SK-N-SH treated with all-trans-retinoic acid at 6 μM for 48 hours (cell line): ENCODE measurements around the gene SPTB.

Source experiments
- ATAC-seq: fragments of 200-7000 bp; cut with Tn5 transposase; 3 replicates; pipeline ENCODE4 v1.9.1; 2020; ENCODE audit warnings: mild to moderate bottlenecking, moderate library complexity
- ARNTL ChIP-seq: fragments of 450-650 bp; formaldehyde crosslinking; IDR thresholded peaks from 2 replicates; pipeline ENCODE4 v1.5.0; 2020; ENCODE audit warnings: low read depth, mild to moderate bottlenecking, moderate library complexity, borderline replicate concordance
- BACH2 ChIP-seq: fragments of 250-450 bp; sonication (Bioruptor Pico); IDR thresholded peaks from 2 replicates; pipeline ENCODE4 v1.9.0; 2021; ENCODE audit warnings: mild to moderate bottlenecking, borderline replicate concordance
- CREB5 ChIP-seq: fragments of 250-450 bp; sonication (Bioruptor Pico); IDR thresholded peaks from 2 replicates; pipeline ENCODE4 v1.5.1; 2020; ENCODE audit warnings: low read depth, mild to moderate bottlenecking, moderate library complexity
- CSDC2 ChIP-seq: fragments of 250-450 bp; sonication (Bioruptor Pico); IDR thresholded peaks from 2 replicates; pipeline ENCODE4 v1.5.0; 2020; ENCODE audit warnings: mild to moderate bottlenecking, moderate library complexity
- ESRRG ChIP-seq: fragments of 250-450 bp; sonication (Bioruptor Pico); IDR thresholded peaks from 2 replicates; pipeline ENCODE4 v1.6.1; 2021; ENCODE audit warnings: mild to moderate bottlenecking
- ISL1 ChIP-seq: fragments of 250-450 bp; sonication (Bioruptor Pico); IDR thresholded peaks from 2 replicates; pipeline ENCODE4 v2.1.2; 2022; ENCODE audit warnings: mild to moderate bottlenecking, moderate library complexity
- OSR1 ChIP-seq: fragments of 250-450 bp; sonication (Bioruptor Pico); IDR thresholded peaks from 2 replicates; pipeline ENCODE4 v1.8.0; 2022; ENCODE audit warnings: moderate library complexity, mild to moderate bottlenecking, inconsistent platforms
- PATZ1 ChIP-seq: fragments of 250-450 bp; sonication (Bioruptor Pico); IDR thresholded peaks from 2 replicates; pipeline ENCODE4 v1.8.0; 2020; ENCODE audit warnings: mild to moderate bottlenecking, moderate library complexity, borderline replicate concordance
- PPARA ChIP-seq: fragments of 250-450 bp; sonication (Bioruptor Pico); IDR thresholded peaks from 2 replicates; pipeline ENCODE4 v1.5.0; 2020; ENCODE audit warnings: mild to moderate bottlenecking, borderline replicate concordance
- RARB ChIP-seq: fragments of 250-450 bp; sonication (Bioruptor Pico); IDR thresholded peaks from 2 replicates; pipeline ENCODE4 v1.8.0; 2021; ENCODE audit warnings: mild to moderate bottlenecking, moderate library complexity
- SNAI2 ChIP-seq: fragments of 250-450 bp; sonication (Bioruptor Pico); IDR thresholded peaks from 2 replicates; pipeline ENCODE4 v1.5.0; 2020; ENCODE audit warnings: mild to moderate bottlenecking, moderate library complexity
- TOX ChIP-seq: fragments of 250-450 bp; sonication (Bioruptor Pico); IDR thresholded peaks from 2 replicates; pipeline ENCODE4 v1.8.0; 2021; ENCODE audit warnings: mild to moderate bottlenecking, moderate library complexity, borderline replicate concordance
- TSHZ2 ChIP-seq: fragments of 250-450 bp; sonication (Bioruptor Pico); IDR thresholded peaks from 2 replicates; pipeline ENCODE4 v1.5.0; 2020; ENCODE audit warnings: mild to moderate bottlenecking, moderate library complexity
- ZC3H10 ChIP-seq: fragments of 250-450 bp; sonication (Bioruptor Pico); IDR thresholded peaks from 2 replicates; pipeline ENCODE4 v1.5.1; 2021; ENCODE audit warnings: mild to moderate bottlenecking, moderate library complexity
- ZFP3 ChIP-seq: fragments of 250-450 bp; sonication (Bioruptor Pico); IDR thresholded peaks from 2 replicates; pipeline ENCODE4 v1.5.0; 2020; ENCODE audit warnings: mild to moderate bottlenecking, moderate library complexity
- ZFP30 ChIP-seq: fragments of 450-650 bp; formaldehyde crosslinking; IDR thresholded peaks from 2 replicates; pipeline ENCODE4 v1.5.0; 2022; ENCODE audit warnings: mild to moderate bottlenecking, moderate library complexity
- ZNF8 ChIP-seq: fragments of 450-650 bp; formaldehyde crosslinking; IDR thresholded peaks from 2 replicates; pipeline ENCODE4 v1.5.0; 2020; ENCODE audit warnings: mild to moderate bottlenecking, moderate library complexity
- TF ChIP-seq, protein P1 (sequence below): fragments of 250-450 bp; sonication (Bioruptor Pico); IDR thresholded peaks from 2 replicates; pipeline ENCODE4 v1.5.1; 2021; ENCODE audit warnings: mild to moderate bottlenecking, moderate library complexity
- TF ChIP-seq, protein P2 (sequence below): fragments of 250-450 bp; sonication (Bioruptor Pico); IDR thresholded peaks from 2 replicates; pipeline ENCODE4 v1.8.0; 2021; ENCODE audit warnings: low read depth, mild to moderate bottlenecking, moderate library complexity, borderline replicate concordance

Gene SPTB

DNA sequence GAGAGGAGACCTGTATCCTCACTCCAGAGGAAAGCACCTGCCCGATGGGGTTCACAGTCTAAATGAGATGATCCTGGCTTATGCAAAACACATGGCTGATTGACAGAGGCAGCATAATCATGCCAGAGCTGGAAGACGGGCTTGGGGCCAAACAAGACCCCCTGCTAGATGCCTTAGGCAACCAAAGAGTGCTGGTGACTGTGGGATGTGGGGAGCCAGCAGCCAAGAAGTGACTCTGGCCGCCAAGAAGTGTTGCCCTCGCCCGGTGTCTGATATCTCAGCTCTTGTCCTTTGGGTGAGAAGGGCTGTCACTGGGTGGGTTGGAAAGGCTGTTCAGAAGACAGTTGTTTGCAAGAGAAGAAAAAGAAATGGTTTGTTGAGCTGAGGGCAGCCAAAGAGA lies 118.8 kb downstream of the SPTB start (continued):
- TF ChIP-seq, protein P1, sequence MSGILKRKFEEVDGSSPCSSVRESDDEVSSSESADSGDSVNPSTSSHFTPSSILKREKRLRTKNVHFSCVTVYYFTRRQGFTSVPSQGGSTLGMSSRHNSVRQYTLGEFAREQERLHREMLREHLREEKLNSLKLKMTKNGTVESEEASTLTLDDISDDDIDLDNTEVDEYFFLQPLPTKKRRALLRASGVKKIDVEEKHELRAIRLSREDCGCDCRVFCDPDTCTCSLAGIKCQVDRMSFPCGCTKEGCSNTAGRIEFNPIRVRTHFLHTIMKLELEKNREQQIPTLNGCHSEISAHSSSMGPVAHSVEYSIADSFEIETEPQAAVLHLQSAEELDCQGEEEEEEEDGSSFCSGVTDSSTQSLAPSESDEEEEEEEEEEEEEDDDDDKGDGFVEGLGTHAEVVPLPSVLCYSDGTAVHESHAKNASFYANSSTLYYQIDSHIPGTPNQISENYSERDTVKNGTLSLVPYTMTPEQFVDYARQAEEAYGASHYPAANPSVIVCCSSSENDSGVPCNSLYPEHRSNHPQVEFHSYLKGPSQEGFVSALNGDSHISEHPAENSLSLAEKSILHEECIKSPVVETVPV = no peak
- TF ChIP-seq ESRRG (CRISPR knock-in tag) = no peak
- TF ChIP-seq OSR1 = no peak
- no peak for TF ChIP-seq TOX
- TF ChIP-seq ARNTL (CRISPR knock-in tag) = no peak
- no peak for TF ChIP-seq ZFP30 (CRISPR knock-in tag)
- TF ChIP-seq ISL1 (CRISPR knock-in tag) = no peak
- TF ChIP-seq ZNF8 (CRISPR knock-in tag) = no peak
- no peak for TF ChIP-seq RARB (CRISPR knock-in tag)
- TF ChIP-seq CREB5 (CRISPR knock-in tag) = no peak

GRCh38 chr14:64760146-64760755 lies 119.5 kb downstream of the SPTB start:
- TF ChIP-seq PATZ1 (CRISPR knock-in tag) = no peak
- no peak for TF ChIP-seq ZC3H10
- TF ChIP-seq CSDC2 (CRISPR knock-in tag) = no peak
- no peak for TF ChIP-seq ZNF8 (CRISPR knock-in tag)
- TF ChIP-seq ZFP3 (CRISPR knock-in tag) = no peak
- no peak for TF ChIP-seq CREB5 (CRISPR knock-in tag)
- TF ChIP-seq BACH2 (CRISPR knock-in tag) = no peak
- no peak for TF ChIP-seq PPARA (CRISPR knock-in tag)
- no peak for TF ChIP-seq TSHZ2
- TF ChIP-seq ARNTL (CRISPR knock-in tag) = no peak
- TF ChIP-seq TOX = no peak
- ATAC-seq = peak; percentile 36; the same call in 2 of the 3 replicates

DNA sequence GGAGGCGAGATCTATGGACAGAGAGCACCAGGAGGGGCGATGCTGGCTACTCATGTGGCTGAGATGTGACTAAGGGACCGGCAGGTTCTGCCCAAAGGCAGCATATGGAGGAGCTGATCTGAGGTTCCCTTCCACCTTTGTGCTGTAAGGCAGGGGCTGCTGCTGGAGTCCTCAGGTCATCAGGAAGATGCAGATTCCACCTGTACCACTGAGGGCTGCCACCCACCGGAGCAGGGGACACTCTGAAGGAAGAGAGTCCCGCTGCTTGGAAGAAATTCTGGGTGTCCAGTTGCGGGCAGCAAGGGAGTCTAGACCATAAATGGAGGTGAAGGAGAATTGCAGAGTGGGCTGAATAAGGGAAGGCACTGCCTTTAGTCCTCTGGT lies 120.2 kb downstream of the SPTB start:
- no peak for ATAC-seq
- TF ChIP-seq TSHZ2 = no peak
- TF ChIP-seq, protein P2, sequence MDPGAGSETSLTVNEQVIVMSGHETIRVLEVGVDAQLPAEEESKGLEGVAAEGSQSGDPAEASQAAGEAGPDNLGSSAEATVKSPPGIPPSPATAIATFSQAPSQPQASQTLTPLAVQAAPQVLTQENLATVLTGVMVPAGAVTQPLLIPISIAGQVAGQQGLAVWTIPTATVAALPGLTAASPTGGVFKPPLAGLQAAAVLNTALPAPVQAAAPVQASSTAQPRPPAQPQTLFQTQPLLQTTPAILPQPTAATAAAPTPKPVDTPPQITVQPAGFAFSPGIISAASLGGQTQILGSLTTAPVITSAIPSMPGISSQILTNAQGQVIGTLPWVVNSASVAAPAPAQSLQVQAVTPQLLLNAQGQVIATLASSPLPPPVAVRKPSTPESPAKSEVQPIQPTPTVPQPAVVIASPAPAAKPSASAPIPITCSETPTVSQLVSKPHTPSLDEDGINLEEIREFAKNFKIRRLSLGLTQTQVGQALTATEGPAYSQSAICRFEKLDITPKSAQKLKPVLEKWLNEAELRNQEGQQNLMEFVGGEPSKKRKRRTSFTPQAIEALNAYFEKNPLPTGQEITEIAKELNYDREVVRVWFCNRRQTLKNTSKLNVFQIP = no peak
- no peak for TF ChIP-seq ZFP3 (CRISPR knock-in tag)
- TF ChIP-seq ISL1 (CRISPR knock-in tag) = no peak
- TF ChIP-seq SNAI2 (CRISPR knock-in tag) = no peak
- TF ChIP-seq, all 23 proteins: peak for 0
